ENCODE data around the gene VPS50. TPM values are rescaled to one million over a fixed set of nuclear protein-coding genes. Genes with fewer than 3 reads are reported as not detected.

Gene VPS50
- 10 to 100 TPM; 19.3 to 22.1 TPM for total RNA-seq

GRCh38 chr7:93231799-93232672 is at the start of gene VPS50:
VPS50 (plus strand) TSS chr7:93232366; CDS start chr7:93232468, 102 bp downstream.
- Mint-ChIP-seq H3K4me1 (ENCODE audit: low read depth) (peaks cover 19% of the 10 kb centered on the region), H3K36me3 (ENCODE audit: low read depth) (no peaks in the 10 kb centered on the region), H3K4me3 (peak within 1 kb of the TSS; percentile 98), H3K27ac (peak within 1 kb of the TSS; percentile 97), H3K27me3 (ENCODE audit: low read depth) (peaks cover 6% of the 10 kb centered on the region), H3K9me3 (ENCODE audit: insufficient read depth) (no peaks in the 10 kb centered on the region)
- POLR2A ChIA-PET, result interaction anchor here (0.7 to 1.9 kb wide), 4 partner anchors 10 to 618 kb away, joined by 3 to 10 read pairs (median 3); partner anchors contain the start of gene SAMD9
- CTCF ChIA-PET, result interaction anchor here (1.1 to 2.5 kb wide), 8 partner anchors 9 to 211 kb away, joined by 3 to 20 read pairs (median 5); partner anchors contain the start of gene SAMD9
- ATAC-seq (peak; percentile 98), DNase-seq (peak; percentile 97)

- no peak overlapping the region for H3K4me3 Mint-ChIP-seq
- DNase-seq (no peak), ATAC-seq (no peak)
- no peak overlapping the region for H3K27ac Mint-ChIP-seq
- ChIA-PET CTCF (no interaction called here), POLR2A (no interaction called here)
- peaks cover 40% of the 10 kb centered on the region for H3K27me3 Mint-ChIP-seq (ENCODE audit: low read depth)
- no peaks in the 10 kb centered on the region for H3K9me3 Mint-ChIP-seq (ENCODE audit: insufficient read depth)
- no peaks in the 10 kb centered on the region for H3K36me3 Mint-ChIP-seq (ENCODE audit: low read depth)
- H3K4me1 Mint-ChIP-seq (ENCODE audit: low read depth), result no peaks in the 10 kb centered on the region
Observed at GRCh38 chr7:93185303-93186027, 46.7 kb upstream of the VPS50 start.

GRCh38 chr7:93188870-93189634 is 43.1 kb upstream of the VPS50 start:
- Mint-ChIP-seq H3K4me3 (no peak overlapping the region), H3K4me1 (ENCODE audit: low read depth) (no peaks in the 10 kb centered on the region), H3K27me3 (ENCODE audit: low read depth) (peaks cover 45% of the 10 kb centered on the region), H3K36me3 (ENCODE audit: low read depth) (no peaks in the 10 kb centered on the region), H3K27ac (no peak overlapping the region), H3K9me3 (ENCODE audit: insufficient read depth) (no peaks in the 10 kb centered on the region)
- ChIA-PET CTCF (no interaction called here), POLR2A (no interaction called here)
- ATAC-seq, result no peak
- DNase-seq, result no peak

- Mint-ChIP-seq H3K27me3 (ENCODE audit: low read depth) (peaks cover 40% of the 10 kb centered on the region), H3K4me3 (no peak overlapping the region), H3K36me3 (ENCODE audit: low read depth) (no peaks in the 10 kb centered on the region), H3K9me3 (ENCODE audit: insufficient read depth) (no peaks in the 10 kb centered on the region), H3K4me1 (ENCODE audit: low read depth) (no peaks in the 10 kb centered on the region), H3K27ac (no peak overlapping the region)
- DNase-seq (no peak), ATAC-seq (no peak)
- POLR2A ChIA-PET, result no interaction called here
- CTCF ChIA-PET, result no interaction called here
Observed at GRCh38 chr7:93194386-93194785, 37.8 kb upstream of the VPS50 start.

GRCh38 chr7:93196336-93196735 is 35.8 kb upstream of the VPS50 start:
- H3K27ac Mint-ChIP-seq, result no peak overlapping the region
- H3K36me3 Mint-ChIP-seq (ENCODE audit: low read depth), result no peaks in the 10 kb centered on the region
- peaks cover 34% of the 10 kb centered on the region for H3K27me3 Mint-ChIP-seq (ENCODE audit: low read depth)
- ATAC-seq, result no peak
- ChIA-PET POLR2A (no interaction called here), CTCF (no interaction called here)
- no peak for DNase-seq
- no peaks in the 10 kb centered on the region for H3K4me1 Mint-ChIP-seq (ENCODE audit: low read depth)
- H3K9me3 Mint-ChIP-seq (ENCODE audit: insufficient read depth), result no peaks in the 10 kb centered on the region
- no peak overlapping the region for H3K4me3 Mint-ChIP-seq

GRCh38 chr7:93198472-93198871 is 33.7 kb upstream of the VPS50 start:
- no peaks in the 10 kb centered on the region for H3K9me3 Mint-ChIP-seq (ENCODE audit: insufficient read depth)

GRCh38 chr7:93202594-93203250 is 29.4 kb upstream of the VPS50 start:
- no peak for DNase-seq
- Mint-ChIP-seq H3K36me3 (ENCODE audit: low read depth) (no peaks in the 10 kb centered on the region), H3K27ac (no peak overlapping the region), H3K4me3 (no peak overlapping the region), H3K27me3 (ENCODE audit: low read depth) (peaks cover 33% of the 10 kb centered on the region), H3K9me3 (ENCODE audit: insufficient read depth) (no peaks in the 10 kb centered on the region), H3K4me1 (ENCODE audit: low read depth) (no peaks in the 10 kb centered on the region)
- ChIA-PET POLR2A (no interaction called here), CTCF (no interaction called here)
- no peak for ATAC-seq

More at GRCh38 chr7:93198472-93198871, 33.7 kb upstream of the VPS50 start:
- H3K4me1 Mint-ChIP-seq (ENCODE audit: low read depth), result no peaks in the 10 kb centered on the region
- H3K4me3 Mint-ChIP-seq, result no peak overlapping the region
- H3K36me3 Mint-ChIP-seq (ENCODE audit: low read depth), result no peaks in the 10 kb centered on the region
- H3K27me3 Mint-ChIP-seq (ENCODE audit: low read depth), result peaks cover 33% of the 10 kb centered on the region
- DNase-seq, result no peak
- CTCF ChIA-PET, result no interaction called here
- H3K27ac Mint-ChIP-seq, result no peak overlapping the region
- POLR2A ChIA-PET, result no interaction called here
- no peak for ATAC-seq

GRCh38 chr7:93203496-93203895 is 28.7 kb upstream of the VPS50 start:
- Mint-ChIP-seq H3K27ac (no peak overlapping the region), H3K4me1 (ENCODE audit: low read depth) (no peaks in the 10 kb centered on the region), H3K27me3 (ENCODE audit: low read depth) (peaks cover 37% of the 10 kb centered on the region), H3K9me3 (ENCODE audit: insufficient read depth) (no peaks in the 10 kb centered on the region), H3K36me3 (ENCODE audit: low read depth) (no peaks in the 10 kb centered on the region), H3K4me3 (no peak overlapping the region)
- ATAC-seq (no peak), DNase-seq (no peak)
- POLR2A ChIA-PET, result no interaction called here
- CTCF ChIA-PET, result no interaction called here

- Mint-ChIP-seq H3K9me3 (ENCODE audit: insufficient read depth) (no peaks in the 10 kb centered on the region), H3K4me1 (ENCODE audit: low read depth) (no peaks in the 10 kb centered on the region), H3K27ac (no peak overlapping the region), H3K36me3 (ENCODE audit: low read depth) (no peaks in the 10 kb centered on the region), H3K27me3 (ENCODE audit: low read depth) (peaks cover 33% of the 10 kb centered on the region), H3K4me3 (no peak overlapping the region)
- ChIA-PET POLR2A (no interaction called here), CTCF (interaction anchor here (1.1 kb wide), 1 partner anchor 12 kb away, joined by 3 read pairs; no protein-coding TSS in a partner anchor)
- DNase-seq (no peak), ATAC-seq (no peak)
Observed at GRCh38 chr7:93205046-93205445, 27.1 kb upstream of the VPS50 start.

- ATAC-seq (no peak), DNase-seq (no peak)
- H3K4me1 Mint-ChIP-seq (ENCODE audit: low read depth), result no peaks in the 10 kb centered on the region
- POLR2A ChIA-PET, result no interaction called here
- H3K9me3 Mint-ChIP-seq (ENCODE audit: insufficient read depth), result no peaks in the 10 kb centered on the region
- CTCF ChIA-PET, result interaction anchor here (0.9 to 2.2 kb wide), 3 partner anchors 11 to 21 kb away, joined by 3 to 7 read pairs (median 3); partner anchors contain the start of gene VPS50
- no peaks in the 10 kb centered on the region for H3K36me3 Mint-ChIP-seq (ENCODE audit: low read depth)
- H3K4me3 Mint-ChIP-seq, result no peak overlapping the region
- no peak overlapping the region for H3K27ac Mint-ChIP-seq
- H3K27me3 Mint-ChIP-seq (ENCODE audit: low read depth), result peaks cover 48% of the 10 kb centered on the region
Observed at GRCh38 chr7:93211228-93211818, 20.8 kb upstream of the VPS50 start.

- no peaks in the 10 kb centered on the region for H3K4me1 Mint-ChIP-seq (ENCODE audit: low read depth)
- ATAC-seq (no peak), DNase-seq (no peak)
- H3K36me3 Mint-ChIP-seq (ENCODE audit: low read depth), result no peaks in the 10 kb centered on the region
- no peak overlapping the region for H3K4me3 Mint-ChIP-seq
- no peak overlapping the region for H3K27ac Mint-ChIP-seq
- H3K27me3 Mint-ChIP-seq (ENCODE audit: low read depth), result peaks cover 46% of the 10 kb centered on the region
- H3K9me3 Mint-ChIP-seq (ENCODE audit: insufficient read depth), result no peaks in the 10 kb centered on the region
- CTCF ChIA-PET, result interaction anchor here (0.6 kb wide), 1 partner anchor 1239 kb away, joined by 3 read pairs; no protein-coding TSS in a partner anchor
- POLR2A ChIA-PET, result no interaction called here
Observed at GRCh38 chr7:93212881-93213280, 19.3 kb upstream of the VPS50 start.
